KG1 (cell line): ENCODE results near the gene CCNI2.

Source experiments
- DNase-seq: peaks from one replicate; lab custom pipeline; 2025; lab: John Stamatoyannopoulos, UW

Gene CCNI2

GRCh38 chr5:132750471-132751230, 3.4 kb downstream of the CCNI2 start:
- DNase-seq, result no peak

DNA sequence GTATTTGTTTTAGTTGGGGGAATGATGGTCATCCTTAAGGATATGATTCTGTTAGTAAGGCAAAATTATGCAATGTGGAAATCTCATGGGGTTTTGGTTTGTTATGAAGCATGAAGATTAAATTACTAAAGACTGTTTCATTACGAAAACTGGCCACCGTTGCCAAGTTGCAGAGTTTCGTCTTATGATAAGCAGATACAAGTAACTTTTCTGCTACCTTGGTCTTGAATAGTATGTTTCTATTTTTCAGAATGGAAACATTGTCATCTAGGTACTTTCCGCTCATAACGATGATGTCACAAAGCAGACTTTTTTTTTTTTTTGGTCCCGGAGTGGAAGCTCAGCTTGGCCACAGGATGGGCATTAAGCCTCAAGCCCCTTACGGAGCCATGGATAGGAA, 4.2 kb downstream of the CCNI2 start:
- DNase-seq, result no peak

- no peak for DNase-seq
Measured at GRCh38 chr5:132751971-132752580, 4.8 kb downstream of the CCNI2 start.

DNA sequence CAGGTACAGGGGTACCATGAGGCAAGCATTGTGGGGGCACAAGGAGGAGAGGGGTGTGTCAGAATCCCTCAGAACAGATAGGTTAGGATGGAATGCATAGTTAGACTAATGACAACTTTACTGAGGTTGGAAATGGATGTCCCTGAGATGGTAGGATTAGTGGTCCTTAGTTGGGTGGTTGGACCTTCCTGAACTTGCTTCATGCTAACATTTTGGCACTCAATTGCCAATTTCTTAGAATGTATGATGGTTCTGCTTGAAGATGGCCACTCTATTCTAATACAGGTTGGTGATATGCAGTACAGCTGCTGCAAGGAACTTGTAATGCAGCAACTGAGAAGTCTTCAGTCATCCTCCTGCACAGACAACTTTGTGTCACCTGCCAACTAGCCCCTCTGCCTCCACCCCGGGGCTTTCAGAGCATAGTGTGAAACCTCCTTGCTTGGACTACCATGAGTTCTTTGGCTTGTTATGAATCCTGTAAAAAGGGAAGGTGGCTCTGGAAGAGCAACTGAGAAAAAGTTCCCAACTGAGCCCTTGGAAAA, 5.4 kb downstream of the CCNI2 start:
- no peak for DNase-seq

DNA sequence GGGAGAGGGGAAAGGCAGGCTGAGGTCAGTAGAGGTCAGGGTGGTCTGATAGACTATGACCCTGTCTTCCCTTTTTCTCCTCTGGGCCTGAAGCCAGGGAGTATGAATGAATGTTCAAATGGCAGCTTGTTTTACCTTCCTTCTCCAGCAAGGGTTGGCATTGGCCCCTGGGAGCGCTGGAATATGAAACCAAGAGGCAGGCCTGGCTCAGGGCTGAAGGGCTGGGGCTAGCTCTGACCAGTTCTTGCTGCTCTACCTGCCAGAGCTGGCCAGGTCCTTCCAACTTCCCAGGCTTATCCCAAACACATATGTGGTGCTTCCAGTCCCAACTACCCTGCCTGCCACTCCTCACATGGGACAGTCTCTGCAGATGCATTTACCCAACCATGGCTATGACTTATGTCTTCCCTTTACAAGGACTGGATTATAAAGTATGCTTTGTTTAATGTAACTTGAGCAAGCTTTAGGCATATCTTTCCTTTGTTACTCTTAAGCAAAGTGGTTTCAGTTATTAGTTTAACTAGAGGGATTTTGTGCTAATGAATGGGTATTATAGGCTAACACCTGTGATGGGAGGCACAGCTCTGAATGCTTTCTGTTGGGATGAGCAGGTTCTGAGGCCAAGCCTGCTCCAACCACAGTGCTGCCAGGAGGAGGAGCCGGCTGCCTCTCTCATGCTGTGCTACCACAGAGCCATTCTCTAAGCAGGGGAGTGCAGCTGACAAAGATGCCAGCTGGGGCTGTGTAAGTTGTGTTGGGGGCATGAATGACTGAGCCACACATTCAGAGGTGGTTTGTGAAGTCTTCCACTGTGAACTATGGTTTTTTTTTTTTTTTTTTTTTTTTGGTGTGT, 6.1 kb downstream of the CCNI2 start:
- no peak for DNase-seq

GRCh38 chr5:132754111-132754510, 6.9 kb downstream of the CCNI2 start:
- DNase-seq, result no peak

- DNase-seq, result no peak
Measured at GRCh38 chr5:132754947-132755346, 7.7 kb downstream of the CCNI2 start.

DNA sequence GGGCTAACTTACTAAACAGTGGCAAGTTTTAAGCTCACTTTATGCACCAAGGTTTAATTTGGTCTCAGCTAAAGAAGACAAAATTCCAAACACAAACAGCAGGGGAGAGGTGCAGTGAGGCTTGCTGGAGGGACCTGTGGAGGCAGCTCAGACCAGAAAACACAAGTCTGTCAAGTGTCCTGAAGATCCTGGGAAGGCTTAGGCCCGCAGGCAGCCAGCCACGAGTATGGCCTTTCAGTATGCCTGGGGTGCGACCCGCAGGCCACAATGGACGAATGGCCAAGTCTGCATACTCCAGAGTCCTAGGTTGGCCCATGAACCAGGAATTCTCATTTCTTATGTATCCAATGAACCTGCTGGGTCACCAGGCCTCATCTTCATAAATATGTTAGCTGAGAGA, 9.3 kb downstream of the CCNI2 start:
- DNase-seq, result no peak

GRCh38 chr5:132758451-132758850, 11.2 kb downstream of the CCNI2 start:
- no peak for DNase-seq

GRCh38 chr5:132759114-132760048, 12.2 kb downstream of the CCNI2 start:
- DNase-seq, result no peak

GRCh38 chr5:132760049-132760420, 12.8 kb downstream of the CCNI2 start:
- DNase-seq, result no peak

GRCh38 chr5:132760601-132761317, 13.5 kb downstream of the CCNI2 start:
- no peak for DNase-seq

GRCh38 chr5:132761321-132762240, 14.4 kb downstream of the CCNI2 start:
- no peak for DNase-seq

GRCh38 chr5:132762246-132763000, 15.2 kb downstream of the CCNI2 start:
- DNase-seq, result no peak

DNA sequence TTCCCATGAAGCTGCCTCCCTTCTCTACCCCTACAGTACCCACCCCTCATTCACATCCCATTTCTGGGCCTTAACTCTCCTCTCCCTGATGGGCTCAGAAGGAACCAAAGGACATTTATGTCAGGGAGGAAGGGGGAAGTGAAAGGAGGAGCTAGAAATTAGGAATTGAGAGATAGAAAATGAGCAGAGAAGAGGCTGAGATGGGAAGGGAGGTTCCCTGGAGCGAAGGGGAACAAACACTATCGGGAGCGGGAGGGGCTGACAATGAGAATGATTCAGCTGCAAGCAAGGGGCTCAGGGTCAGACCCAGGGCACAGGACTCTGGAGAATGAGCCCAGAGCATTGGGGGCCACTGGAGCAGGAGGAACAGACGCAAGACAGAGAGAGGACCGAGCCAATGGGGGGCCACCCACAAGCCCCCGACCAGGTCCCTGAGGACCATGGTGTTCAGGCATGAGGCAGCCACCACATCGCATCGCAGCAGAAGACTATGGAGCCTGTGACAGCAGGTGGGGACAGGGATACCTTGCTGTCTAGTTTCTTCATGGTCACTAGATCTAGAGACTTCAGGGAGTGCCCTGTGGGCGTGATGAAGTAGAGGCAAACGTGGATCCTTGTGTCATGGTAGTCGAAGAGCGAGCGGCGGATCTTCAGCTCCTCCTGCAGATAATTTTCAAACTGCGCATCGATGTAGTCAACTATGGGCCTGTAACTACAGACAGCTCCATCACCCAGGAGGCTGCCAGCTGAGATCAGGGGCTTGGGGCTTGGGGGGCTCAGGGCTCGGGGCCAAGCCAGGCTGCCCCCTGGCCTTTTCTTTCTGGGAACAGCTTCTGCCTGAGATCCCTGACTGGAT, 16.2 kb downstream of the CCNI2 start:
- no peak for DNase-seq

DNA sequence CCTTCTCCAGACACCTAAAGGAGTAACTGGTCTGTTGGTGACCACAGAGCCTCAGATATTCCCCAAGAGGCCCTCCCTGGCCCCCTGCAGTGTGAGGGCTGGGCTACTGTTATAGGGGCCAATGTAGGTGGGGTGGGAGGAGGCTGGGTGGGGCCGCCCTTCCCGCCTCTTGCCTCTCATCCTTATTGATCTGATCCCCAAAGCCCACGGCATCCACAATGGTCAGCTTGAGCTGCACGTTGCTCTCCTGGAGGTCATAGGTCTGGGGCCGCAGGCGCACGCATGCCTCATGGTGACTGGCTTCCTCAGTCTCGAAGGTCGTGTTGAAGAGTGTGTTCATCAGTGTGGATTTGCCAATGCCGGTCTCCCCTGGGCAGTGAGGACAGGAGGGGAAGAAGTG, 16.8 kb downstream of the CCNI2 start:
- no peak for DNase-seq

DNA sequence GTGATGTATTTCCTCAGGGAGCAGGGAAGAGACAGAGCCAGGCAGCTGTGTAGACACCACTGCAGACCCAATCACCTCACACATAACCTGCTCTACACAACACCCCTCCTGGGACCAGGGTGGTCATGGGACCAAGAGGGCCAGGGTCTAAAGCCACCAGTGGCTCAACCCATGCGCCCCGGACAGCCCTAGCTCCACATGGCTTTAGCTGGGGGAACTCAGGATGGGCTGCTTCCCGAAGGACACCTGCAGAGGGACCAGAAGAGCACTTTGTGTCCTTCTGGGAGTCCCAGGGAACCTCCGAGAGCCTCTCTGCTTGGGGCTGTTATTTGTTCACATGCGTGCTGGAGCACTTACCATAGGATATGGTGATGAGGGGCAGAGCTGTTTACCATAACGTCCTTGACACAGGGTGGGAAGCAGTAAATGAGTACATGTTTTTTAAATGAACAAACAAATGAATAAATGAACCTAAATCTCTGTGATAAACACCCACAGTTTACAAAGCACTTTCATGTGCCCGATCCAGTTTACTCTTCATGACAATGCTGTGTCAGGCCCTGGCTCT, 17.5 kb downstream of the CCNI2 start:
- no peak for DNase-seq
